Natural killer cell (primary cell): ENCODE data around the gene KDM4F. TPM values are rescaled to one million over a fixed set of nuclear protein-coding genes. Genes with fewer than 3 reads are reported as not detected.
A peak's percentile ranks its signal among the peaks of the same experiment; 100 is the strongest.

Experiments used
- ATAC-seq, 3 donors: fragments of 150-1000 bp in 2 of 3; fragments of 200-7000 bp in 1 of 3; cut with Tn5 transposase; 1 replicate in 1 of 3; 2 replicates in 2 of 3; pipeline ENCODE4 v1.10.0; 2021; ENCODE audit warnings: mild to moderate bottlenecking in 2 of 3, moderate library complexity in 2 of 3
- DNase-seq, 2 donors: peaks; one replicate each; pipeline versions ENCODE4 v3.0.0 to v3.0.0-alpha.2; 2013 to 2021; ENCODE audit warnings: mixed read lengths in 1 of 2
- H3K27ac ChIP-seq: one replicate; pipeline ENCODE4 v1.5.1; 2013; ENCODE audit warnings: mild to moderate bottlenecking, low read length
- H3K27me3 ChIP-seq: one replicate; pipeline ENCODE4 v1.6.1; 2013; ENCODE audit warnings: low read length; ENCODE audit not compliant: control insufficient read depth, insufficient read depth
- H3K36me3 ChIP-seq: one replicate; pipeline ENCODE4 v1.6.1; 2013; ENCODE audit warnings: low read length; ENCODE audit not compliant: control insufficient read depth, insufficient read depth
- H3K4me1 ChIP-seq: one replicate; pipeline ENCODE4 v1.6.1; 2013; ENCODE audit warnings: low read length; ENCODE audit not compliant: control insufficient read depth, insufficient read depth
- H3K4me3 ChIP-seq: one replicate; pipeline ENCODE4 v1.5.1; 2013; ENCODE audit warnings: low read length
- H3K9me3 ChIP-seq: one replicate; pipeline ENCODE4 v1.6.1; 2013; ENCODE audit warnings: low read length; ENCODE audit not compliant: control insufficient read depth, insufficient read depth
- H3K27ac Mint-ChIP-seq, 2 donors: one replicate each; pipeline ENCODE4 v1.8.0; 2022; ENCODE audit warnings: mild to moderate bottlenecking in 2 of 2, mixed read lengths in 2 of 2, moderate library complexity in 1 of 2
- H3K27me3 Mint-ChIP-seq, 2 donors: one replicate each; pipeline ENCODE4 v1.8.0; 2022; ENCODE audit warnings: low read depth in 2 of 2, mixed read lengths in 2 of 2
- H3K36me3 Mint-ChIP-seq: one replicate; pipeline ENCODE4 v1.8.0; 2022; ENCODE audit warnings: mixed read lengths
- H3K4me1 Mint-ChIP-seq, 2 donors: one replicate each; pipeline ENCODE4 v1.8.0; 2022; ENCODE audit warnings: mixed read lengths in 2 of 2
- H3K4me3 Mint-ChIP-seq: one replicate; pipeline ENCODE4 v1.8.0; 2022; ENCODE audit warnings: mild to moderate bottlenecking, moderate library complexity, mixed read lengths
- H3K9me3 Mint-ChIP-seq, 2 donors: one replicate each; pipeline ENCODE4 v1.8.0; 2022; ENCODE audit warnings: mixed read lengths in 2 of 2
- WGBS: methylation state at CpG from one replicate; pipeline ENCODE4 v1.1.7; 2013; ENCODE audit warnings: missing lambda C conversion rate; ENCODE audit not compliant: insufficient coverage; 5-methylcytosine and 5-hydroxymethylcytosine counted together
- intact Hi-C: fragments of 100-400 bp; cut with micrococcal nuclease; formaldehyde crosslinking; loops from one replicate; pipeline ENCODE4 v1.14.2; 2022
- total RNA-seq, 4 donors: library from RNA; stranded (reverse); fragments of 120-200 nt in 1 of 4; gene quantifications; one replicate each; pipeline versions ENCODE4 v1.2.3 to v1.2.4, GENCODE V29; 2013 to 2022
- TF ChIP-seq, protein P1 (sequence below): fragments of 200-600 bp; IDR thresholded peaks from one replicate; pipeline ENCODE4 v1.8.0; 2022; ENCODE audit warnings: antibody characterized with exemption

The KDM4F gene
- total RNA-seq, 3 donors from 2014 or later (not counting 1 experiment from before 2014, with no cell fraction given) = not detected

DNA sequence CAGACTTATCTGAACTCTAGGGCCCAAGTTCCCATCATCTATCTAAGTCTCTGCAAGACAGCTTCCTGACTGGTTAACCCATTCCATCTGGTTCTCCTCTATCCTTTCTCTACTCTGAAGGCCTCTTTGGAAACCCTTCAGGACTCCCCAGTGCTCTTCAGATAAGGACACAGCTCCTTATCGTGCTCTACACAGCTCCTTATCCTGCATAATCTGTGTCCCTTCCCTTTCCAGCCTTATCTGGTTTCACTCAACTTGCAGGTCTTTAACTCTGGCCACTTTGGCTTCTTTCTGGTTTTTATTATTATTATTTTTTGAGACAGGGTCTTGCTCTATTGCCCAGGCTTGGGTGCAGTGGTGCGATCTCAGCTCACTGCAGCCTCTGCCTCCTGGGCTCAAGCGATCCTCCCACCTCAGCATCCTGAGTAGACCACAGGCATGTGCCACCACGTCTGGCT is 51.0 kb downstream of the KDM4F start:
- Histone ChIP-seq H3K27me3 (no peaks in the 10 kb centered on the region), H3K9me3 (no peaks in the 10 kb centered on the region), H3K27ac (no peak overlapping the region), H3K4me3 (no peak overlapping the region), H3K4me1 (no peaks in the 10 kb centered on the region), H3K36me3 (no peaks in the 10 kb centered on the region)
- TF ChIP-seq, protein P1, sequence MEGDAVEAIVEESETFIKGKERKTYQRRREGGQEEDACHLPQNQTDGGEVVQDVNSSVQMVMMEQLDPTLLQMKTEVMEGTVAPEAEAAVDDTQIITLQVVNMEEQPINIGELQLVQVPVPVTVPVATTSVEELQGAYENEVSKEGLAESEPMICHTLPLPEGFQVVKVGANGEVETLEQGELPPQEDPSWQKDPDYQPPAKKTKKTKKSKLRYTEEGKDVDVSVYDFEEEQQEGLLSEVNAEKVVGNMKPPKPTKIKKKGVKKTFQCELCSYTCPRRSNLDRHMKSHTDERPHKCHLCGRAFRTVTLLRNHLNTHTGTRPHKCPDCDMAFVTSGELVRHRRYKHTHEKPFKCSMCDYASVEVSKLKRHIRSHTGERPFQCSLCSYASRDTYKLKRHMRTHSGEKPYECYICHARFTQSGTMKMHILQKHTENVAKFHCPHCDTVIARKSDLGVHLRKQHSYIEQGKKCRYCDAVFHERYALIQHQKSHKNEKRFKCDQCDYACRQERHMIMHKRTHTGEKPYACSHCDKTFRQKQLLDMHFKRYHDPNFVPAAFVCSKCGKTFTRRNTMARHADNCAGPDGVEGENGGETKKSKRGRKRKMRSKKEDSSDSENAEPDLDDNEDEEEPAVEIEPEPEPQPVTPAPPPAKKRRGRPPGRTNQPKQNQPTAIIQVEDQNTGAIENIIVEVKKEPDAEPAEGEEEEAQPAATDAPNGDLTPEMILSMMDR = no peak
- Mint-ChIP-seq H3K27ac (no peak overlapping the region), H3K4me3 (no peak overlapping the region), H3K36me3 (no peaks in the 10 kb centered on the region), H3K9me3 (no peaks in the 10 kb centered on the region), H3K4me1 (peaks cover 24 to 26% of the 10 kb centered on the region in 2 donors), H3K27me3 (no peaks in the 10 kb centered on the region)
- WGBS = 45% methylated on average over 4 of the region's 4 CpGs
- ATAC-seq (peak in 1 of 3 donors; percentile 32), DNase-seq (no peak)
- intact Hi-C loops = no loop called here

Other genes with a start within 250 kb of the KDM4F start
- gene CWC15, start 75.9 kb upstream of the KDM4F start, total RNA-seq = 10 to 100 TPM; 76.8 to 90.7 (median 81.3) TPM
- gene KDM4D, start 75.7 kb upstream of the KDM4F start, total RNA-seq = under 1 TPM in 2 of 3 donors, not detected in 1; 0.14 to 0.32 TPM
- gene KDM4E, start 24.2 kb upstream of the KDM4F start, total RNA-seq = not detected
- gene SRSF8, start 17.5 kb downstream of the KDM4F start, total RNA-seq = 10 to 100 TPM; 40.0 to 51.8 (median 43.0) TPM
- 10 to 100 TPM; 10.1 to 15.5 (median 14.0) TPM for gene ENDOD1, start 40.4 kb downstream of the KDM4F start, total RNA-seq
- 10 to 100 TPM in 1 of 3 donors, 1 to 10 TPM in 2; 5.5 to 10.2 (median 7.6) TPM for gene SESN3, start 181.8 kb downstream of the KDM4F start, total RNA-seq